SK-N-SH (cell line): ENCODE measurements around the gene OGDH. TPM values are rescaled to one million over a fixed set of nuclear protein-coding genes. Genes with fewer than 3 reads are reported as not detected.

Experiments used
- CTCF ChIA-PET: fragments of 300-600, 350-600 bp; formaldehyde crosslinking; extraction: SDS; loops from one replicate; lab custom pipeline; 2021; lab: Yijun Ruan, JAX
- POLR2A ChIA-PET: fragments of 350-600 bp; sonication (Branson Sonifier 250); formaldehyde crosslinking; extraction: SDS; loops from one replicate; lab custom pipeline; 2020; ENCODE audit warnings: antibody characterized with exemption, inconsistent platforms; lab: Yijun Ruan, JAX
- DNase-seq: peaks from one replicate; pipeline ENCODE4 v3.0.0; 2012
- H2AFZ ChIP-seq: fragments of 200-600 bp; sonication (generic); 2 replicates; pipeline ENCODE4 v1.8.1; 2016; ENCODE audit warnings: antibody characterized with exemption, mild to moderate bottlenecking, low read depth
- H3F3A ChIP-seq: fragments of 200-600 bp; sonication (generic); replicated peaks from 2 replicates; pipeline ENCODE3; 2016; ENCODE audit warnings: antibody characterized with exemption, mild to moderate bottlenecking; ENCODE audit not compliant: insufficient read depth
- H3K27ac ChIP-seq, 2 experiments: fragments of 200-500 bp in 1 of 2; fragments of 200-600 bp in 1 of 2; sonication (Bioruptor generic) in 1 of 2; sonication (generic), shearing (Covaris generic) in 1 of 2; 2 replicates each; pipeline versions ENCODE4 v1.5.1 to v1.6.1; 2014 to 2016; ENCODE audit warnings: low read depth in 2 of 2, inconsistent platforms in 1 of 2, low read length in 1 of 2, mild to moderate bottlenecking in 1 of 2, mixed read lengths in 1 of 2
- H3K27me3 ChIP-seq: fragments of 200-600 bp; sonication (generic), shearing (Covaris generic); 2 replicates; pipeline ENCODE4 v1.6.1; 2016; ENCODE audit warnings: mixed run types; ENCODE audit not compliant: insufficient read depth
- H3K36me3 ChIP-seq, 2 experiments: fragments of 200-500 bp in 1 of 2; fragments of 200-600 bp in 1 of 2; sonication (Bioruptor generic) in 1 of 2; sonication (generic) in 1 of 2; replicated peaks in 1 of 2; 2 replicates each; pipeline versions ENCODE3 to v1.5.1; 2014 to 2016; ENCODE audit warnings: low read length in 1 of 2, mild to moderate bottlenecking in 1 of 2; ENCODE audit not compliant: insufficient read depth in 2 of 2, control insufficient read depth in 1 of 2
- H3K4me1 ChIP-seq, 2 experiments: fragments of 200-500 bp in 1 of 2; fragments of 200-600 bp in 1 of 2; sonication (Bioruptor generic) in 1 of 2; sonication (generic), shearing (Covaris generic) in 1 of 2; 2 replicates each; pipeline versions ENCODE4 v1.5.1 to v1.6.1; 2014 to 2016; ENCODE audit warnings: low read depth in 1 of 2, low read length in 1 of 2, mixed run types in 1 of 2; ENCODE audit not compliant: insufficient read depth in 2 of 2, control insufficient read depth in 1 of 2
- H3K4me2 ChIP-seq: fragments of 200-600 bp; sonication (generic), shearing (Covaris generic); 2 replicates; pipeline ENCODE4 v1.6.1; 2017; ENCODE audit warnings: mixed run types
- H3K4me3 ChIP-seq, 2 experiments: fragments of 200-500 bp in 1 of 2; fragments of 200-600 bp in 1 of 2; sonication (Bioruptor generic) in 1 of 2; sonication (generic), shearing (Covaris generic) in 1 of 2; 2 replicates each; pipeline versions ENCODE4 v1.5.1 to v1.8.1; 2014 to 2016; ENCODE audit warnings: low read depth in 2 of 2, inconsistent platforms in 1 of 2, low read length in 1 of 2, mild to moderate bottlenecking in 1 of 2, mixed read lengths in 1 of 2, moderate library complexity in 1 of 2
- H3K79me2 ChIP-seq: fragments of 200-600 bp; sonication (generic); 2 replicates; pipeline ENCODE4 v1.8.1; 2017; ENCODE audit warnings: mild to moderate bottlenecking; ENCODE audit not compliant: insufficient read depth
- H3K9ac ChIP-seq: fragments of 200-600 bp; sonication (generic); 2 replicates; pipeline ENCODE4 v1.6.1; 2017; ENCODE audit warnings: mixed run types
- H3K9me2 ChIP-seq: fragments of 200-600 bp; sonication (generic); 2 replicates; pipeline ENCODE4 v1.6.1; 2017; ENCODE audit warnings: mixed run types
- H3K9me3 ChIP-seq: fragments of 200-600 bp; sonication (generic); 2 replicates; pipeline ENCODE4 v1.6.1; 2017; ENCODE audit warnings: mixed run types, mild to moderate bottlenecking, moderate library complexity
- H4K20me1 ChIP-seq: fragments of 200-600 bp; sonication (generic); 2 replicates; pipeline ENCODE4 v1.6.1; 2017; ENCODE audit warnings: mild to moderate bottlenecking, mixed run types; ENCODE audit not compliant: insufficient read depth
- CTCF ChIP-seq: fragments of 200-600 bp; sonication (generic); IDR thresholded peaks from 2 replicates; pipeline ENCODE4 v1.6.1; 2017; ENCODE audit warnings: antibody characterized with exemption, mild to moderate bottlenecking, moderate library complexity
- EP300 ChIP-seq, 2 experiments: IDR thresholded peaks; 2 replicates each; pipeline versions ENCODE4 v1.4.0 to v1.6.1; 2012; ENCODE audit warnings: borderline replicate concordance in 1 of 2, low read depth in 1 of 2, low read length in 1 of 2
- EZH2phosphoT487 ChIP-seq: fragments of 200-600 bp; sonication (generic); IDR thresholded peaks from 2 replicates; pipeline ENCODE4 v1.6.1; 2017; ENCODE audit warnings: low read depth, mixed run types, mild to moderate bottlenecking, antibody characterized with exemption, moderate library complexity, borderline replicate concordance
- FOXM1 ChIP-seq: IDR thresholded peaks from 2 replicates; pipeline ENCODE4 v1.4.0; 2012; ENCODE audit warnings: low read depth, mild to moderate bottlenecking
- GABPA ChIP-seq: IDR thresholded peaks from 2 replicates; pipeline ENCODE4 v1.4.0; 2012; ENCODE audit warnings: low read depth, mild to moderate bottlenecking
- IRF3 ChIP-seq: fragments of 150-350 bp; IDR thresholded peaks from 2 replicates; pipeline ENCODE4 v1.6.1; 2016; ENCODE audit warnings: mild to moderate bottlenecking, low read depth, low read length
- JUND ChIP-seq: IDR thresholded peaks from 2 replicates; pipeline ENCODE4 v1.4.0; 2012
- MEF2A ChIP-seq: IDR thresholded peaks from 2 replicates; pipeline ENCODE4 v1.4.0; 2012; ENCODE audit warnings: low read depth, borderline replicate concordance
- MXI1 ChIP-seq: IDR thresholded peaks from 2 replicates; pipeline ENCODE4 v1.6.1; 2012; ENCODE audit warnings: mild to moderate bottlenecking, low read depth, low read length, improper control_type of control experiment
- NRF1 ChIP-seq: IDR thresholded peaks from 2 replicates; pipeline ENCODE4 v1.6.1; 2012; ENCODE audit warnings: low read depth, mild to moderate bottlenecking, low read length
- RCOR1 ChIP-seq: fragments of 150-350 bp; IDR thresholded peaks from 2 replicates; pipeline ENCODE4 v1.6.1; 2017; ENCODE audit warnings: antibody characterized with exemption, low read length
- RXRA ChIP-seq: IDR thresholded peaks from 2 replicates; pipeline ENCODE4 v1.4.0; 2012; ENCODE audit warnings: low read depth, mild to moderate bottlenecking, borderline replicate concordance
- SIN3A ChIP-seq: IDR thresholded peaks from 2 replicates; pipeline ENCODE4 v1.6.1; 2012; ENCODE audit warnings: low read depth, mild to moderate bottlenecking, low read length, moderate library complexity, borderline replicate concordance
- TEAD4 ChIP-seq: IDR thresholded peaks from 2 replicates; pipeline ENCODE4 v1.4.0; 2012; ENCODE audit warnings: mild to moderate bottlenecking, borderline replicate concordance; ENCODE audit not compliant: insufficient read depth
- ZBTB33 ChIP-seq: IDR thresholded peaks from 2 replicates; pipeline ENCODE4 v1.4.0; 2012; ENCODE audit warnings: low read depth, borderline replicate concordance
- WGBS: methylation state at CpG from one replicate; pipeline ENCODE4 v1.1.6; 2017; ENCODE audit warnings: low lambda C conversion rate; 5-methylcytosine and 5-hydroxymethylcytosine counted together
- polyA plus RNA-seq, 3 experiments: library from polyadenylated mRNA; depleted of rRNA; stranded (reverse); fragments of >200 nt; gene quantifications; 2 replicates each; pipeline ENCODE4 v1.2.3, GENCODE V29; 2012
- TF ChIP-seq, protein P1 (sequence below): IDR thresholded peaks from 2 replicates; pipeline ENCODE4 v1.4.0; 2012; ENCODE audit warnings: low read depth
- TF ChIP-seq, protein P2 (sequence below): fragments of 150-350 bp; IDR thresholded peaks from 2 replicates; pipeline ENCODE4 v1.6.1; 2017; ENCODE audit warnings: antibody characterized with exemption, low read length, low read depth, borderline replicate concordance
- TF ChIP-seq, protein P3 (sequence below): IDR thresholded peaks from 2 replicates; pipeline ENCODE4 v1.6.1; 2012; ENCODE audit warnings: mild to moderate bottlenecking, low read depth, low read length, moderate library complexity

The OGDH gene
- polyA plus RNA-seq, 1 of the 3 experiments (the other 2 are of a cell fraction): 69.4 TPM

- Histone ChIP-seq H3K9me2 (no peaks in the 10 kb centered on the region), H3K9me3 (no peaks in the 10 kb centered on the region), H3K9ac (no peak overlapping the region), H2AFZ (no peak overlapping the region), H3K79me2 (peaks cover 82% of the 10 kb centered on the region), H3K4me1 (peaks cover 12 to 24% of the 10 kb centered on the region in 2 experiments), H3K36me3 (peaks cover 46 to 51% of the 10 kb centered on the region in 2 experiments), H3K4me2 (no peak overlapping the region), H3F3A (peaks cover 20% of the 10 kb centered on the region), H3K27me3 (no peaks in the 10 kb centered on the region), H4K20me1 (no peaks in the 10 kb centered on the region), H3K4me3 (no peak overlapping the region)
- ChIA-PET CTCF (interaction anchor here (1.4 to 12.5 kb wide), 2 partner anchors 11 to 271 kb away, joined by 3 to 98 read pairs; no protein-coding TSS in a partner anchor), POLR2A (interaction anchor here (1.6 kb wide), 1 partner anchor 12 kb away, joined by 5 read pairs; no protein-coding TSS in a partner anchor)
- 88% methylated on average over 2 of the region's 2 CpGs for WGBS
- DNase-seq: no peak
- TF ChIP-seq TEAD4 (no peak), EZH2phosphoT487 (no peak), IRF3 (no peak), GABPA (no peak), ZBTB33 (no peak), RCOR1 (no peak), EP300 (IDR thresholded peaks at IDR 0.05; ENCODE audit: borderline replicate concordance in 1 of 2, low read depth in 1 of 2, low read length in 1 of 2) (no peak), MEF2A (no peak), RXRA (no peak), MXI1 (no peak), CTCF (no peak), SIN3A (no peak), JUND (no peak), FOXM1 (no peak), NRF1 (no peak)
- TF ChIP-seq, protein P1, sequence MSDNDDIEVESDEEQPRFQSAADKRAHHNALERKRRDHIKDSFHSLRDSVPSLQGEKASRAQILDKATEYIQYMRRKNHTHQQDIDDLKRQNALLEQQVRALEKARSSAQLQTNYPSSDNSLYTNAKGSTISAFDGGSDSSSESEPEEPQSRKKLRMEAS: no peak
- TF ChIP-seq, protein P2, sequence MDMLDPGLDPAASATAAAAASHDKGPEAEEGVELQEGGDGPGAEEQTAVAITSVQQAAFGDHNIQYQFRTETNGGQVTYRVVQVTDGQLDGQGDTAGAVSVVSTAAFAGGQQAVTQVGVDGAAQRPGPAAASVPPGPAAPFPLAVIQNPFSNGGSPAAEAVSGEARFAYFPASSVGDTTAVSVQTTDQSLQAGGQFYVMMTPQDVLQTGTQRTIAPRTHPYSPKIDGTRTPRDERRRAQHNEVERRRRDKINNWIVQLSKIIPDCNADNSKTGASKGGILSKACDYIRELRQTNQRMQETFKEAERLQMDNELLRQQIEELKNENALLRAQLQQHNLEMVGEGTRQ: no peak
- TF ChIP-seq, protein P3, sequence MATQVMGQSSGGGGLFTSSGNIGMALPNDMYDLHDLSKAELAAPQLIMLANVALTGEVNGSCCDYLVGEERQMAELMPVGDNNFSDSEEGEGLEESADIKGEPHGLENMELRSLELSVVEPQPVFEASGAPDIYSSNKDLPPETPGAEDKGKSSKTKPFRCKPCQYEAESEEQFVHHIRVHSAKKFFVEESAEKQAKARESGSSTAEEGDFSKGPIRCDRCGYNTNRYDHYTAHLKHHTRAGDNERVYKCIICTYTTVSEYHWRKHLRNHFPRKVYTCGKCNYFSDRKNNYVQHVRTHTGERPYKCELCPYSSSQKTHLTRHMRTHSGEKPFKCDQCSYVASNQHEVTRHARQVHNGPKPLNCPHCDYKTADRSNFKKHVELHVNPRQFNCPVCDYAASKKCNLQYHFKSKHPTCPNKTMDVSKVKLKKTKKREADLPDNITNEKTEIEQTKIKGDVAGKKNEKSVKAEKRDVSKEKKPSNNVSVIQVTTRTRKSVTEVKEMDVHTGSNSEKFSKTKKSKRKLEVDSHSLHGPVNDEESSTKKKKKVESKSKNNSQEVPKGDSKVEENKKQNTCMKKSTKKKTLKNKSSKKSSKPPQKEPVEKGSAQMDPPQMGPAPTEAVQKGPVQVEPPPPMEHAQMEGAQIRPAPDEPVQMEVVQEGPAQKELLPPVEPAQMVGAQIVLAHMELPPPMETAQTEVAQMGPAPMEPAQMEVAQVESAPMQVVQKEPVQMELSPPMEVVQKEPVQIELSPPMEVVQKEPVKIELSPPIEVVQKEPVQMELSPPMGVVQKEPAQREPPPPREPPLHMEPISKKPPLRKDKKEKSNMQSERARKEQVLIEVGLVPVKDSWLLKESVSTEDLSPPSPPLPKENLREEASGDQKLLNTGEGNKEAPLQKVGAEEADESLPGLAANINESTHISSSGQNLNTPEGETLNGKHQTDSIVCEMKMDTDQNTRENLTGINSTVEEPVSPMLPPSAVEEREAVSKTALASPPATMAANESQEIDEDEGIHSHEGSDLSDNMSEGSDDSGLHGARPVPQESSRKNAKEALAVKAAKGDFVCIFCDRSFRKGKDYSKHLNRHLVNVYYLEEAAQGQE: no peak
- TF ChIP-seq, all 33 proteins: peak for 0
- H3K27ac ChIP-seq: no peak overlapping the region
Measured at GRCh38 chr7:44576228-44576627, 30.2 kb upstream of the OGDH start.
